Astrocyte of the spinal cord (primary cell): ENCODE results near the gene ADARB2.

ENCODE experiments used
- DNase-seq: peaks from one replicate; pipeline ENCODE4 v3.0.0; 2011; ENCODE audit warnings: low read depth, low spot score
- H3K4me3 ChIP-seq: 2 replicates; pipeline ENCODE4 v1.5.1; 2011; ENCODE audit warnings: low read depth, mild to moderate bottlenecking, low read length, moderate library complexity
- CTCF ChIP-seq: IDR thresholded peaks from 2 replicates; pipeline ENCODE4 v1.5.1; 2012; ENCODE audit warnings: low read depth, mild to moderate bottlenecking, low read length, inconsistent platforms
- in situ Hi-C: cut with HindIII; loops from 2 replicates; pipeline ENCODE4 v1.10.0; 2017; ENCODE audit warnings: low sequenced_read_pairs

Gene ADARB2

GRCh38 chr10:1292611-1293031, 444.7 kb downstream of the ADARB2 start:
- TF ChIP-seq CTCF, result no peak
- in situ Hi-C loops, result no loop called here
- H3K4me3 ChIP-seq, result no peak overlapping the region
- no peak for DNase-seq

DNA sequence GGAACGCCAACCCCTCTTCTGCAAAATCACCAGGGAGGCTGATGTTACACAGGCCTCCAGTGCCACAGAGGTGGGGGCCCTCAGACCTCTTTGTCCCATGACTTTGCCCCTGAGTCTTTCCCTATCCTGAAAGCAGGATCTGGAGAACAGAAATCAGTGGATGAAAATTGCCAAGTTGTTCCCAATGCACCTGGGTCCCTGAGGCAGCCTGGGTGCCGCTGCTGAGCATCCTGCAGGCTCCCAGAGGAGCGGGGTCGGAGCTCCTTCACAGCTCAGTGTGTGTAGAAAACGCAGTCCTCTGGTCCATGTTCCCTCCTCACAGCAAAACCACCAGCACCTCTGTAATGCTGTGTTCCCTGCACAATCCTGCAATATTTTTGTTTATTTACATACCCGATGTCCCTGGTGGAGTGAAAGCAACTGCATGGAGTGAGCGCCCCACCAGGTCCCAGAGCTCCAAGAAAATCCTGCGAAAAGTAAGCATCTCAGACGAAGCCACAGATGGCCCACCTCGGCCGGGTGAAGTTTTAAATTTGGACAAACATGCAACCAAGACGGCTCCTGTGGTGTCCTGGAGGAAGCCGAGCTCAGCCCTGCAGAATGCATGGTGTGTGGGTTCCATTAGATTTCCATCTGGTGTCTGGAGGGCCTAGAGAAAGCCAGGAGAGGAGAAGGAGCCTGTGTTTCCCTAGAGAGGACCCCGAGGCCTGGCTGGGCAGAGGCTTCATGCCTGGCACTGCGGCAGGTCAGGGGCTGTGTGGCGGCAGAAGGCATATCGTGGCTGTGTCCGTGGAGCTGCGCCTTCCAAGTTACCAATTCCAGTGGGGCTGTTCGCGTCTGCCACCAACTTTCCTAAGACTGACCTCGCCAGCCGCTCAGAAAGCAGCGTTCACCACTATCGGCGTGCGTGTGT, 445.9 kb downstream of the ADARB2 start:
- DNase-seq, result no peak
- no peak overlapping the region for H3K4me3 ChIP-seq
- in situ Hi-C loops, result no loop called here
- no peak for TF ChIP-seq CTCF

DNA sequence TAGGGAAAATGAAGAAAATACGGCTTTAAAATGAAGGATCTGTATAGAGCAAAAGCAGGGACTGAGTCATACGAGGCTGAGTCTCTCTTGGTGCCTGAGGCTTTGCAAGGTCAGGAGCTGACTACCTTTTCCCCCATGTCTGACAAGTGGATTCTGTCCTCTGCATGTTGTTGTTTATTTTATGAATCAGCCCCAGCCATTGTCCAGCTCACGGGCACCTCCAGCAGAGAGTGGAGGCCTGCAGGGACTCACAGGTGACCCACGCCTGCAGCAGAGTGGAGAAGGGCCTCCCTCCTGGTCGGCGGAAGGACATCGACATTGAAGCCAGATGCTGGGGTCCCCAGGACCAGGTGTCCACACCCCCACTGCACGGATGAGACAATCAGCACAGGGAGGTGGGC, 447.3 kb downstream of the ADARB2 start:
- in situ Hi-C loops, result no loop called here
- no peak for TF ChIP-seq CTCF
- H3K4me3 ChIP-seq, result no peak overlapping the region
- DNase-seq, result no peak

DNA sequence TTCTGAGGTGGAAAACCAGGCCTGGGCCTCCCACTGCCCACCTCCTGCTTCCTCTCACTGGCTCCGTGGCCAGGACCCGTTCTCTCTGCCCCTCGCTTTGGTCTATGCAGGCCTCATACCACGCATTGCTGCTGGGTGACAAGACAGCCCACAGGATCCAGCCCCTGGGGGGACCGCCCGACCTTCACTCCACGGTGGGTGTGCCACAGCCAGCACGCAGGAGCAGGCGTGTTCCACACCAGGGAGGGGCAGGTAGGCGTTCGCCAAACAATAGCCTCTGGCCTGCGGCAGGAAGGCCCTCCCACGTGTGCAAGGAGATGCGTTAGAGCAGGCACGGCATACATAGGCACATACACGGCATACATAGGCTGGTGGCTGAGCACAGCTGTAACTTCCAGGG, 447.7 kb downstream of the ADARB2 start:
- DNase-seq, result no peak
- in situ Hi-C loops, result no loop called here
- H3K4me3 ChIP-seq, result no peak overlapping the region
- no peak for TF ChIP-seq CTCF

GRCh38 chr10:1287971-1288401, 449.3 kb downstream of the ADARB2 start:
- DNase-seq, result no peak

GRCh38 chr10:1287487-1287886, 449.8 kb downstream of the ADARB2 start:
- TF ChIP-seq CTCF, result no peak
- no peak overlapping the region for H3K4me3 ChIP-seq
- in situ Hi-C loops, result no loop called here
- DNase-seq, result no peak

More at GRCh38 chr10:1287971-1288401, 449.3 kb downstream of the ADARB2 start:
- in situ Hi-C loops, result no loop called here
- H3K4me3 ChIP-seq, result no peak overlapping the region
- TF ChIP-seq CTCF, result no peak
